A549 treated with Mapracorat at 1 μM for 4 hours (cell line): Measurements from ENCODE around the gene CENPM. TPM values are rescaled to one million over a fixed set of nuclear protein-coding genes. Genes with fewer than 3 reads are reported as not detected.

ENCODE experiments used
- total RNA-seq: library from RNA; stranded (reverse); fragments of 200-300 nt; extraction: Qiagen RNA extraction; gene quantifications from 5 replicates; pipeline ENCODE4 v1.2.3, GENCODE V29; 2022

Gene CENPM, protein sequence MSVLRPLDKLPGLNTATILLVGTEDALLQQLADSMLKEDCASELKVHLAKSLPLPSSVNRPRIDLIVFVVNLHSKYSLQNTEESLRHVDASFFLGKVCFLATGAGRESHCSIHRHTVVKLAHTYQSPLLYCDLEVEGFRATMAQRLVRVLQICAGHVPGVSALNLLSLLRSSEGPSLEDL
- 26.6 to 41.4 TPM (median 36.8 TPM) in 5 replicates for total RNA-seq

GRCh38 chr22:41946629-41947423, at the start of gene CENPM:
TSS of gene CENPM (minus strand) at chr22:41947152. CDS start at chr22:41947076, 76 bp downstream.

GRCh38 chr22:41969110-41969646, 22.2 kb upstream of the CENPM start, which contains the start of gene SEPTIN3:
TSS of gene SEPTIN3 (plus strand) at chr22:41969443. CDS start at chr22:41971493, 2,050 bp downstream.

DNA sequence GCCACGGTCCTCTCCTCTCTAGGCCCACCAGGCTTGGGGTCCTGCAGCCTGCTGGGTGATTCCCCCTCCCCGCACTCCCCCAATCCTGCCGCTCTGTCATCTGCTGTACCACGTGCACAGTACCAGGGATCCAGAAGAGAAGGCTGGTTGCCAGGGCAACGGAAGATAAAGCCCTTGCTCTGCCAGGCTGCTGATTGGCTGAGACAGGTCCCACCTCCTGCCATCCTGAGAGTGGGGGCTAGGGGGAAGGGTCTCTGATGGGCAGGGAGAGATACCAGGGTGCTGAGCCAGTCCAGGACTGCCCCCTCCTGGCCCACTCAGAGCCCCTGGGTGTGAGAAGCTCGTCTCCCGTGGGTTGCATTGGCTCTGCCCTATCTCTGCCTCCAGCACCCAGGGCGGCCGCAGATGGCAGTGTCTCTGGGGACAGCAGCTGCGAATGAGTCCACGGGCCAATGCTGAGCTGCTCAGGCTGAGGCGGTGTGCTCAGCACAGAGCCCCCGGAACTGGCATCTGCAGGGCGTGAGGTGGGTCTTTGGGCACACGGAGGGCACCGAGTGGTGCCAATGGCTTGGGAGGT, 5.0 kb upstream of the CENPM start, which contains the start of gene SMIM45:
Gene SMIM45, plus strand, starts transcription at position 253 of the 577 bp plus-strand sequence.

GRCh38 chr22:41915035-41915785, 31.7 kb downstream of the CENPM start, which contains the start of gene SHISA8:
TSS of gene SHISA8 (minus strand) at chr22:41915074. CDS start at chr22:41914667, 407 bp downstream.

Other genes starting within 250 kb of the CENPM start
- not detected in 5 replicates for gene MEI1, start 247.6 kb downstream of the CENPM start, total RNA-seq
- gene CCDC134, start 146.5 kb downstream of the CENPM start, total RNA-seq = 2.7 to 3.4 TPM (median 3.0 TPM) in 5 replicates
- 21.9 to 32.5 TPM (median 28.7 TPM) in 5 replicates for gene SREBF2, start 114.0 kb downstream of the CENPM start, total RNA-seq
- gene SHISA8, start 32.1 kb downstream of the CENPM start, total RNA-seq = 0.13 to 0.31 TPM (median 0.24 TPM) in 4 of 5 replicates, not detected in the other
- gene TNFRSF13C, start 20.3 kb downstream of the CENPM start, total RNA-seq = 0.17 to 0.34 TPM (median 0.20 TPM) in 5 replicates
- 1.0 to 1.4 TPM (median 1.2 TPM) in 5 replicates for gene SEPTIN3, start 22.3 kb upstream of the CENPM start, total RNA-seq
- 0.15 to 0.22 TPM in 2 of 5 replicates, not detected in the others for gene WBP2NL, start 51.6 kb upstream of the CENPM start, total RNA-seq
- 6.1 to 7.8 TPM (median 6.7 TPM) in 5 replicates for gene NAGA, start 123.7 kb upstream of the CENPM start, total RNA-seq
- not detected in 5 replicates for gene PHETA2, start 127.1 kb upstream of the CENPM start, total RNA-seq
- gene SMDT1, start 132.5 kb upstream of the CENPM start, total RNA-seq = 21.5 to 44.4 TPM (median 43.5 TPM) in 5 replicates
- gene NDUFA6, start 143.6 kb upstream of the CENPM start, total RNA-seq = 66.9 to 71.1 TPM (median 68.7 TPM) in 5 replicates
- 0.41 to 0.93 TPM (median 0.63 TPM) in 5 replicates for gene CYP2D6, start 183.7 kb upstream of the CENPM start, total RNA-seq